Measurements from ENCODE around the gene EIF5A2. TPM values are rescaled to one million over a fixed set of nuclear protein-coding genes. Genes with fewer than 3 reads are reported as not detected.

EIF5A2 gene
- total and polyA plus RNA-seq, 10 of the 15 experiments (the other 5 are each of a cell fraction or from before 2014, with no cell fraction given): 0.76 to 3.0 (median 2.2) TPM

DNA sequence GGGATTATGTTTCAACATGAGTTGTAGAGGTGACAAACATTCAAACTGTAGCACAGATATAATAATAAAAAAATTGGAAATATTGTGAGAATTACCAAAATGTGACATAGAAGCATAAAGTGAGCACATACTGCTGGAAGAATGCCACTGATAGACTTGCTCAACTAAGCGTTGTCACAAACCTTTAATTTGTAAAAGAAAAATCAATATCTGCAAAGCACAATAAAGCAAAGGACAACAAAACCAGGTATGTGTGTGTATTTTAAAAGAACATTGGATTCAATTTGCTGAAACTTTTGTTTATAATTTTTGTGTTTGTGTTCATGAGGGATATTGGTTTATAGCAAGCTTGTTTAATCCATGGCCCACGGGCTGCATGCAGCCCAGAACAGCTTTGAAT, 40.8 kb upstream of the EIF5A2 start:
- H4K20me1 ChIP-seq (ENCODE audit: control insufficient read depth, insufficient read depth): no peaks in the 10 kb centered on the region
- ChIA-PET POLR2A (no interaction called here), RAD21 (ENCODE audit: unreplicated experiment) (no interaction called here), SMC1A (ENCODE audit: uncharacterized antibody, unreplicated experiment) (no interaction called here), CTCF (interaction anchor here (1.0 kb wide), 1 partner anchor 12 kb away, joined by 4 read pairs; no protein-coding TSS in a partner anchor)
- H3K27me3 ChIP-seq (replicated peaks in 1 of 2; ENCODE audit: control insufficient read depth in 2 of 2, insufficient read depth in 2 of 2, low read length in 1 of 2): no peaks in the 10 kb centered on the region
- no peak overlapping the region for H3K4me3 ChIP-seq
- DNase-seq (ENCODE audit: low read depth, low spot score) (no peak), ATAC-seq (no peak), FAIRE-seq (no peak)
- no TSS peak for BruUV-seq (replicated peaks)
- no peaks in the 10 kb centered on the region for H3K4me1 ChIP-seq (ENCODE audit: control insufficient read depth, insufficient read depth, low read length)
- H3K36me3 ChIP-seq (ENCODE audit: control insufficient read depth in 2 of 2, insufficient read depth in 2 of 2, low read length in 1 of 2): no peaks in the 10 kb centered on the region
- H3K9me3 ChIP-seq (replicated peaks; ENCODE audit: control insufficient read depth, insufficient read depth, low read length): no peaks in the 10 kb centered on the region
- no peak overlapping the region for H2AFZ ChIP-seq (ENCODE audit: control insufficient read depth, low read depth, low read length)
- no peak overlapping the region for H3K27ac ChIP-seq (ENCODE audit: control insufficient read depth, insufficient read depth)
- no peak overlapping the region for H3K4me2 ChIP-seq (ENCODE audit: control insufficient read depth, insufficient read depth)
- no peak overlapping the region for H3K9ac ChIP-seq (ENCODE audit: control insufficient read depth, insufficient read depth, low read length)
- intact Hi-C loops (cut with micrococcal nuclease; ENCODE audit: unreplicated experiment): no loop called here
- no peaks in the 10 kb centered on the region for H3K79me2 ChIP-seq (ENCODE audit: control insufficient read depth, insufficient read depth, low read length)
- in situ Hi-C loops (cut with MboI): no loop called here
- 44% methylated on average over 2 of the region's 2 CpGs for WGBS (ENCODE audit: insufficient coverage, insufficient replicate concordance, low lambda C conversion rate, missing lambda C conversion rate)
- no peak for TF ChIP-seq EP300 (IDR thresholded peaks at IDR 0.05; ENCODE audit: borderline replicate concordance in 1 of 2, control insufficient read depth in 1 of 2, low read depth in 2 of 2, low read length in 2 of 2)
- TF ChIP-seq, protein P1, sequence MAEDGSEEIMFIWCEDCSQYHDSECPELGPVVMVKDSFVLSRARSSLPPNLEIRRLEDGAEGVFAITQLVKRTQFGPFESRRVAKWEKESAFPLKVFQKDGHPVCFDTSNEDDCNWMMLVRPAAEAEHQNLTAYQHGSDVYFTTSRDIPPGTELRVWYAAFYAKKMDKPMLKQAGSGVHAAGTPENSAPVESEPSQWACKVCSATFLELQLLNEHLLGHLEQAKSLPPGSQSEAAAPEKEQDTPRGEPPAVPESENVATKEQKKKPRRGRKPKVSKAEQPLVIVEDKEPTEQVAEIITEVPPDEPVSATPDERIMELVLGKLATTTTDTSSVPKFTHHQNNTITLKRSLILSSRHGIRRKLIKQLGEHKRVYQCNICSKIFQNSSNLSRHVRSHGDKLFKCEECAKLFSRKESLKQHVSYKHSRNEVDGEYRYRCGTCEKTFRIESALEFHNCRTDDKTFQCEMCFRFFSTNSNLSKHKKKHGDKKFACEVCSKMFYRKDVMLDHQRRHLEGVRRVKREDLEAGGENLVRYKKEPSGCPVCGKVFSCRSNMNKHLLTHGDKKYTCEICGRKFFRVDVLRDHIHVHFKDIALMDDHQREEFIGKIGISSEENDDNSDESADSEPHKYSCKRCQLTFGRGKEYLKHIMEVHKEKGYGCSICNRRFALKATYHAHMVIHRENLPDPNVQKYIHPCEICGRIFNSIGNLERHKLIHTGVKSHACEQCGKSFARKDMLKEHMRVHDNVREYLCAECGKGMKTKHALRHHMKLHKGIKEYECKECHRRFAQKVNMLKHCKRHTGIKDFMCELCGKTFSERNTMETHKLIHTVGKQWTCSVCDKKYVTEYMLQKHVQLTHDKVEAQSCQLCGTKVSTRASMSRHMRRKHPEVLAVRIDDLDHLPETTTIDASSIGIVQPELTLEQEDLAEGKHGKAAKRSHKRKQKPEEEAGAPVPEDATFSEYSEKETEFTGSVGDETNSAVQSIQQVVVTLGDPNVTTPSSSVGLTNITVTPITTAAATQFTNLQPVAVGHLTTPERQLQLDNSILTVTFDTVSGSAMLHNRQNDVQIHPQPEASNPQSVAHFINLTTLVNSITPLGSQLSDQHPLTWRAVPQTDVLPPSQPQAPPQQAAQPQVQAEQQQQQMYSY (CRISPR knock-in tag; IDR thresholded peaks at IDR 0.05): no peak
- TF ChIP-seq RAD51 (IDR thresholded peaks at IDR 0.05): no peak
- TF ChIP-seq, protein P2, sequence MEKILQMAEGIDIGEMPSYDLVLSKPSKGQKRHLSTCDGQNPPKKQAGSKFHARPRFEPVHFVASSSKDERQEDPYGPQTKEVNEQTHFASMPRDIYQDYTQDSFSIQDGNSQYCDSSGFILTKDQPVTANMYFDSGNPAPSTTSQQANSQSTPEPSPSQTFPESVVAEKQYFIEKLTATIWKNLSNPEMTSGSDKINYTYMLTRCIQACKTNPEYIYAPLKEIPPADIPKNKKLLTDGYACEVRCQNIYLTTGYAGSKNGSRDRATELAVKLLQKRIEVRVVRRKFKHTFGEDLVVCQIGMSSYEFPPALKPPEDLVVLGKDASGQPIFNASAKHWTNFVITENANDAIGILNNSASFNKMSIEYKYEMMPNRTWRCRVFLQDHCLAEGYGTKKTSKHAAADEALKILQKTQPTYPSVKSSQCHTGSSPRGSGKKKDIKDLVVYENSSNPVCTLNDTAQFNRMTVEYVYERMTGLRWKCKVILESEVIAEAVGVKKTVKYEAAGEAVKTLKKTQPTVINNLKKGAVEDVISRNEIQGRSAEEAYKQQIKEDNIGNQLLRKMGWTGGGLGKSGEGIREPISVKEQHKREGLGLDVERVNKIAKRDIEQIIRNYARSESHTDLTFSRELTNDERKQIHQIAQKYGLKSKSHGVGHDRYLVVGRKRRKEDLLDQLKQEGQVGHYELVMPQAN (conservative IDR thresholded peaks at IDR 0.05): no peak
- no peak for TF ChIP-seq RCOR1 (conservative IDR thresholded peaks at IDR 0.05; ENCODE audit: low read depth, low read length)
- no peak for TF ChIP-seq CHD4 (IDR thresholded peaks at IDR 0.05)
- TF ChIP-seq BHLHE40 (IDR thresholded peaks at IDR 0.05; ENCODE audit: borderline replicate concordance in 1 of 2, low read depth in 2 of 2, low read length in 1 of 2): no peak
- TF ChIP-seq, protein P3, sequence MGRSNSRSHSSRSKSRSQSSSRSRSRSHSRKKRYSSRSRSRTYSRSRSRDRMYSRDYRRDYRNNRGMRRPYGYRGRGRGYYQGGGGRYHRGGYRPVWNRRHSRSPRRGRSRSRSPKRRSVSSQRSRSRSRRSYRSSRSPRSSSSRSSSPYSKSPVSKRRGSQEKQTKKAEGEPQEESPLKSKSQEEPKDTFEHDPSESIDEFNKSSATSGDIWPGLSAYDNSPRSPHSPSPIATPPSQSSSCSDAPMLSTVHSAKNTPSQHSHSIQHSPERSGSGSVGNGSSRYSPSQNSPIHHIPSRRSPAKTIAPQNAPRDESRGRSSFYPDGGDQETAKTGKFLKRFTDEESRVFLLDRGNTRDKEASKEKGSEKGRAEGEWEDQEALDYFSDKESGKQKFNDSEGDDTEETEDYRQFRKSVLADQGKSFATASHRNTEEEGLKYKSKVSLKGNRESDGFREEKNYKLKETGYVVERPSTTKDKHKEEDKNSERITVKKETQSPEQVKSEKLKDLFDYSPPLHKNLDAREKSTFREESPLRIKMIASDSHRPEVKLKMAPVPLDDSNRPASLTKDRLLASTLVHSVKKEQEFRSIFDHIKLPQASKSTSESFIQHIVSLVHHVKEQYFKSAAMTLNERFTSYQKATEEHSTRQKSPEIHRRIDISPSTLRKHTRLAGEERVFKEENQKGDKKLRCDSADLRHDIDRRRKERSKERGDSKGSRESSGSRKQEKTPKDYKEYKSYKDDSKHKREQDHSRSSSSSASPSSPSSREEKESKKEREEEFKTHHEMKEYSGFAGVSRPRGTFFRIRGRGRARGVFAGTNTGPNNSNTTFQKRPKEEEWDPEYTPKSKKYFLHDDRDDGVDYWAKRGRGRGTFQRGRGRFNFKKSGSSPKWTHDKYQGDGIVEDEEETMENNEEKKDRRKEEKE (IDR thresholded peaks at IDR 0.05): no peak
- TF ChIP-seq ZNF274 (IDR thresholded peaks at IDR 0.05; ENCODE audit: insufficient read depth, insufficient read length): no peak
- no peak for TF ChIP-seq HDAC6 (IDR thresholded peaks at IDR 0.05; ENCODE audit: unreplicated experiment)
- TF ChIP-seq, protein P4, sequence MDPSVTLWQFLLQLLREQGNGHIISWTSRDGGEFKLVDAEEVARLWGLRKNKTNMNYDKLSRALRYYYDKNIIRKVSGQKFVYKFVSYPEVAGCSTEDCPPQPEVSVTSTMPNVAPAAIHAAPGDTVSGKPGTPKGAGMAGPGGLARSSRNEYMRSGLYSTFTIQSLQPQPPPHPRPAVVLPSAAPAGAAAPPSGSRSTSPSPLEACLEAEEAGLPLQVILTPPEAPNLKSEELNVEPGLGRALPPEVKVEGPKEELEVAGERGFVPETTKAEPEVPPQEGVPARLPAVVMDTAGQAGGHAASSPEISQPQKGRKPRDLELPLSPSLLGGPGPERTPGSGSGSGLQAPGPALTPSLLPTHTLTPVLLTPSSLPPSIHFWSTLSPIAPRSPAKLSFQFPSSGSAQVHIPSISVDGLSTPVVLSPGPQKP (IDR thresholded peaks at IDR 0.05; ENCODE audit: low read depth, low read length): no peak
- TF ChIP-seq, protein P5, sequence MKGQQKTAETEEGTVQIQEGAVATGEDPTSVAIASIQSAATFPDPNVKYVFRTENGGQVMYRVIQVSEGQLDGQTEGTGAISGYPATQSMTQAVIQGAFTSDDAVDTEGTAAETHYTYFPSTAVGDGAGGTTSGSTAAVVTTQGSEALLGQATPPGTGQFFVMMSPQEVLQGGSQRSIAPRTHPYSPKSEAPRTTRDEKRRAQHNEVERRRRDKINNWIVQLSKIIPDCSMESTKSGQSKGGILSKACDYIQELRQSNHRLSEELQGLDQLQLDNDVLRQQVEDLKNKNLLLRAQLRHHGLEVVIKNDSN (IDR thresholded peaks at IDR 0.05; ENCODE audit: borderline replicate concordance, extremely low read length, insufficient read depth, low read depth, low read length): no peak
- TF ChIP-seq CBX5 (IDR thresholded peaks at IDR 0.05; ENCODE audit: low read depth): no peak
